MM.1S (cell line): ENCODE results near the gene PLK2.
A peak's percentile ranks its signal among the peaks of the same experiment; 100 is the strongest.

Experiments used
- DNase-seq: peaks from one replicate; pipeline ENCODE4 v3.0.0-alpha.2; 2015
- H2AFZ ChIP-seq: fragments of 300-600 bp; sonication (generic); 2 replicates; pipeline ENCODE4 v1.6.0; 2016; ENCODE audit warnings: antibody characterized with exemption, low read length
- H3F3A ChIP-seq: fragments of 300-600 bp; sonication (generic); 2 replicates; pipeline ENCODE4 v1.6.1; 2016; ENCODE audit warnings: mild to moderate bottlenecking, antibody characterized with exemption, low read length, moderate library complexity, mixed read lengths; ENCODE audit not compliant: insufficient read depth
- H3K27ac ChIP-seq: fragments of 300-600 bp; sonication (generic); 2 replicates; pipeline ENCODE4 v1.5.1; 2016; ENCODE audit warnings: mild to moderate bottlenecking, low read length
- H3K27me3 ChIP-seq: fragments of 300-600 bp; sonication (generic); replicated peaks from 2 replicates; pipeline ENCODE4 v1.6.0; 2016; ENCODE audit warnings: low read length; ENCODE audit not compliant: insufficient read depth
- H3K36me3 ChIP-seq: fragments of 300-600 bp; sonication (generic); replicated peaks from 2 replicates; pipeline ENCODE4 v1.6.1; 2016; ENCODE audit warnings: mild to moderate bottlenecking, low read length, mixed read lengths; ENCODE audit not compliant: insufficient read depth
- H3K4me1 ChIP-seq: fragments of 300-600 bp; sonication (generic); 2 replicates; pipeline ENCODE4 v1.6.1; 2016; ENCODE audit warnings: low read length, mixed read lengths
- H3K4me2 ChIP-seq: fragments of 300-600 bp; sonication (generic); 2 replicates; pipeline ENCODE4 v1.6.0; 2016; ENCODE audit warnings: low read depth, low read length
- H3K4me3 ChIP-seq: fragments of 300-600 bp; sonication (generic); 2 replicates; pipeline ENCODE4 v1.5.1; 2016; ENCODE audit warnings: low read length, mixed read lengths
- H3K79me2 ChIP-seq: fragments of 300-600 bp; sonication (generic); 2 replicates; pipeline ENCODE4 v1.6.1; 2016; ENCODE audit warnings: mixed run types, low read length, mixed read lengths
- H3K9ac ChIP-seq: fragments of 300-600 bp; sonication (generic); 2 replicates; pipeline ENCODE4 v1.6.1; 2016; ENCODE audit warnings: low read length, mixed read lengths
- H3K9me2 ChIP-seq: fragments of 300-600 bp; sonication (generic); replicated peaks from 2 replicates; pipeline ENCODE4 v1.6.1; 2016; ENCODE audit warnings: mild to moderate bottlenecking, low read length, mixed read lengths; ENCODE audit not compliant: insufficient read depth
- H3K9me3 ChIP-seq: fragments of 300-600 bp; sonication (generic); replicated peaks from 2 replicates; pipeline ENCODE4 v1.6.1; 2016; ENCODE audit warnings: mild to moderate bottlenecking, low read length, mixed read lengths; ENCODE audit not compliant: insufficient read depth
- H4K20me1 ChIP-seq: fragments of 300-600 bp; sonication (generic); 2 replicates; pipeline ENCODE4 v1.6.1; 2016; ENCODE audit warnings: mild to moderate bottlenecking, low read length, moderate library complexity, mixed read lengths; ENCODE audit not compliant: insufficient read depth
- EZH2 ChIP-seq: fragments of 300-600 bp; sonication (generic); optimal IDR thresholded peaks from 2 replicates; pipeline ENCODE3; 2017; ENCODE audit warnings: low read depth, mild to moderate bottlenecking, antibody characterized with exemption, low read length, mixed read lengths
- EZH2phosphoT487 ChIP-seq: fragments of 300-600 bp; sonication (generic); IDR thresholded peaks from 2 replicates; pipeline ENCODE4 v1.6.1; 2018; ENCODE audit warnings: antibody characterized with exemption, low read length
- TF ChIP-seq, protein P1 (sequence below): fragments of 300-600 bp; sonication (generic); IDR thresholded peaks from 2 replicates; pipeline ENCODE4 v1.5.1; 2016; ENCODE audit warnings: antibody characterized with exemption, low read length, mixed read lengths

Gene PLK2

DNA sequence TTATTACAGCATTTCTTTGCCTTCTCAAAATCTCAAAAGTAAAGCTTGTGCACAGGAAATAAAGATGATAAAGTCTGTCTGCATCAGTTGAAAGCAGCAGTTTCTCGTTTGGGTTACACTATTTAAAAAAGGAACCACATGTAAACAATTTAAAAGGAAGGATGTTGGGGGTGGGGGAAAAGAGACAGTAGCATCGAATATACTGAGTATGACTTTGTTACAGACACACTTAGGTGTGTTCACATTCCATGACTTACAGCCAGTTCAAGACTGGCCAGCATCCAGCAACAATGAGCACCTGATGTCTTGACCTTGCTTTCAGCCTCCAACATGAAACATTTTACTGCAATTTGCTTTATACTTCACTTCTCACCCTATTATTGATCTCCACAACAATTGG, 40.1 kb upstream of the PLK2 start:
- H3F3A ChIP-seq = no peaks in the 10 kb centered on the region
- DNase-seq = no peak
- H3K4me1 ChIP-seq = no peaks in the 10 kb centered on the region
- H3K9me2 ChIP-seq = no peaks in the 10 kb centered on the region
- no peaks in the 10 kb centered on the region for H3K79me2 ChIP-seq
- no peak overlapping the region for H3K27ac ChIP-seq
- no peak overlapping the region for H3K9ac ChIP-seq
- H3K4me2 ChIP-seq = no peak overlapping the region
- H3K9me3 ChIP-seq = no peaks in the 10 kb centered on the region
- no peaks in the 10 kb centered on the region for H3K27me3 ChIP-seq
- no peak overlapping the region for H3K4me3 ChIP-seq
- TF ChIP-seq EZH2 (no peak), EZH2phosphoT487 (no peak)
- TF ChIP-seq, protein P1, sequence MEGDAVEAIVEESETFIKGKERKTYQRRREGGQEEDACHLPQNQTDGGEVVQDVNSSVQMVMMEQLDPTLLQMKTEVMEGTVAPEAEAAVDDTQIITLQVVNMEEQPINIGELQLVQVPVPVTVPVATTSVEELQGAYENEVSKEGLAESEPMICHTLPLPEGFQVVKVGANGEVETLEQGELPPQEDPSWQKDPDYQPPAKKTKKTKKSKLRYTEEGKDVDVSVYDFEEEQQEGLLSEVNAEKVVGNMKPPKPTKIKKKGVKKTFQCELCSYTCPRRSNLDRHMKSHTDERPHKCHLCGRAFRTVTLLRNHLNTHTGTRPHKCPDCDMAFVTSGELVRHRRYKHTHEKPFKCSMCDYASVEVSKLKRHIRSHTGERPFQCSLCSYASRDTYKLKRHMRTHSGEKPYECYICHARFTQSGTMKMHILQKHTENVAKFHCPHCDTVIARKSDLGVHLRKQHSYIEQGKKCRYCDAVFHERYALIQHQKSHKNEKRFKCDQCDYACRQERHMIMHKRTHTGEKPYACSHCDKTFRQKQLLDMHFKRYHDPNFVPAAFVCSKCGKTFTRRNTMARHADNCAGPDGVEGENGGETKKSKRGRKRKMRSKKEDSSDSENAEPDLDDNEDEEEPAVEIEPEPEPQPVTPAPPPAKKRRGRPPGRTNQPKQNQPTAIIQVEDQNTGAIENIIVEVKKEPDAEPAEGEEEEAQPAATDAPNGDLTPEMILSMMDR = no peak
- no peaks in the 10 kb centered on the region for H4K20me1 ChIP-seq
- H2AFZ ChIP-seq = no peak overlapping the region
- no peaks in the 10 kb centered on the region for H3K36me3 ChIP-seq

DNA sequence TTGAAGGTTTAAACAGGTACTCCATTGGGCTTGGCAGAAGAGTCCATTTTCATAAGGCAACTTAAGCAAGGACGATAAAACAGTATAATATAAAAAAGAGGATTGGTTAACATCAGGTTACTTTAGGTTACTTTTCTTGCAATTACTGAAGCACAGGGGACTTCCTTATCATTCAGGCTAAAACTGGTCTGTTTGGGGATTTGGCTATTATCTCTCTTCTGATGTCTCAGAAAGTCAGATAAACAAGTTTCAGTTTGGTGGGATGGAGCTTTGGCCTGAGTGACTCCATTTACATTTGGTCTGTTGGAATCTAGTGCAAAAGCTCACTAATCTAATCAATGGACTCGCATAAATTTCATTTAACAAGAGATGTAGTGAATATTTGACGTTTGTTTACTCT, 39.3 kb upstream of the PLK2 start:
- H3K36me3 ChIP-seq = no peaks in the 10 kb centered on the region
- no peak overlapping the region for H3K4me2 ChIP-seq
- no peak overlapping the region for H3K9ac ChIP-seq

DNA sequence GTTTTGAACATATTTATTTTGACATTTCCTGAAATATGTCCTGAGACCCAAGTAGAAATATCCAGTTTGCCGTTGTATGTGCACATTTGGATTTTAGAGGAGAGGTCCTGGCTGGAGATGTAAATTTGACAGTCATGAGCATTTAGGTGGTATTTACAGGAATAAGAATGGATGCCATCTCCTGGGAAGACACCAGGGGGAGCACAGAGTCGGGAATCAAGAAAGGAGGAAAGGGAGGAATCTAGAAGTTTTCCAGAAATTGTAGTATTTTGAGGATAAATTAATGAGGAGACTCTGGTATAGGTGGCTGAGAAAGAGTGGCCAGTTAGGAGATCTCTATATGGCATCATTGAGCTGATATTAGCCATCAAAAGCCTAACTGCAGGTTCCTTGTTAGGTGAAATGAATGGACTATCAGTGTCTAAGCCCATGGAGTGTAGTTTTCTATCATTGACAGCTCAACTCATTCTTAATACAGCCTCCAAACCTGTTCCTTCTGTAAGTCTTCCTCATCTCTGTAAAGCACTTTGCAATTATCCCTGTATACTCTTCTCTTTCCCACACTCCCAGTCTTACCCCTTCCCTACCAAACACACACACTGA, 38.6 kb upstream of the PLK2 start:
- Histone ChIP-seq H3F3A (no peaks in the 10 kb centered on the region), H3K4me3 (no peak overlapping the region), H3K4me2 (no peak overlapping the region), H3K79me2 (no peaks in the 10 kb centered on the region), H4K20me1 (no peaks in the 10 kb centered on the region), H3K9ac (no peak overlapping the region), H3K9me3 (no peaks in the 10 kb centered on the region), H3K27me3 (no peaks in the 10 kb centered on the region), H3K9me2 (no peaks in the 10 kb centered on the region), H3K4me1 (no peaks in the 10 kb centered on the region), H3K27ac (no peak overlapping the region), H2AFZ (no peak overlapping the region), H3K36me3 (no peaks in the 10 kb centered on the region)
- TF ChIP-seq, protein P1 = peak; percentile 54
- TF ChIP-seq EZH2 = no peak
- DNase-seq = no peak

More for the DNA sequence above, 39.3 kb upstream of the PLK2 start:
- Histone ChIP-seq H3K79me2 (no peaks in the 10 kb centered on the region), H3K4me3 (no peak overlapping the region), H3K27ac (no peak overlapping the region), H3K9me3 (no peaks in the 10 kb centered on the region), H3K27me3 (no peaks in the 10 kb centered on the region), H4K20me1 (no peaks in the 10 kb centered on the region), H3K4me1 (no peaks in the 10 kb centered on the region), H3K9me2 (no peaks in the 10 kb centered on the region), H3F3A (no peaks in the 10 kb centered on the region), H2AFZ (no peak overlapping the region)
- no peak for DNase-seq
- TF ChIP-seq, protein P1 = no peak
- TF ChIP-seq EZH2phosphoT487 (no peak), EZH2 (no peak)
